ENCODE measurements around the gene STOM.

The STOM gene

GRCh38 chr9:121328876-121329681, 41.0 kb downstream of the STOM start:
- no peak for DNase-seq (ENCODE audit: extremely low read depth, low read depth)
- no peak for TF ChIP-seq CTCF (IDR thresholded peaks at IDR 0.05; ENCODE audit: low read depth, low read length)

GRCh38 chr9:121328476-121328875, 41.6 kb downstream of the STOM start:
- TF ChIP-seq CTCF (IDR thresholded peaks at IDR 0.05; ENCODE audit: low read depth, low read length), result no peak
- no peak for DNase-seq (ENCODE audit: extremely low read depth, low read depth)

- DNase-seq (ENCODE audit: extremely low read depth, low read depth), result no peak
- no peak for TF ChIP-seq CTCF (IDR thresholded peaks at IDR 0.05; ENCODE audit: low read depth, low read length)
These were observed 43.0 kb downstream of the STOM start for GRCh38 chr9:121326901-121327613.

- DNase-seq (ENCODE audit: extremely low read depth, low read depth), result peak; percentile 81
- no peak for TF ChIP-seq CTCF (IDR thresholded peaks at IDR 0.05; ENCODE audit: low read depth, low read length)
These were observed 43.8 kb downstream of the STOM start for GRCh38 chr9:121326130-121326838.

GRCh38 chr9:121325387-121325786, 44.7 kb downstream of the STOM start:
- no peak for DNase-seq (ENCODE audit: extremely low read depth, low read depth)
- no peak for TF ChIP-seq CTCF (IDR thresholded peaks at IDR 0.05; ENCODE audit: low read depth, low read length)

GRCh38 chr9:121324755-121325154, 45.3 kb downstream of the STOM start:
- no peak for DNase-seq (ENCODE audit: extremely low read depth, low read depth)
- no peak for TF ChIP-seq CTCF (IDR thresholded peaks at IDR 0.05; ENCODE audit: low read depth, low read length)

GRCh38 chr9:121324316-121324715, 45.7 kb downstream of the STOM start:
- no peak for DNase-seq (ENCODE audit: extremely low read depth, low read depth)
- no peak for TF ChIP-seq CTCF (IDR thresholded peaks at IDR 0.05; ENCODE audit: low read depth, low read length)

Measured in AG09319 (cell line).